ENCODE measurements around the gene TRIM42.

Gene TRIM42

GRCh38 chr3:140695361-140696061 is 17.6 kb downstream of the TRIM42 start:
- no peak overlapping the region for H3K4me3 ChIP-seq (ENCODE audit: low read depth, low read length)
- TF ChIP-seq CTCF (IDR thresholded peaks at IDR 0.05; ENCODE audit: control insufficient read depth, extremely low read depth, insufficient read depth): no peak
- no peak for DNase-seq (ENCODE audit: low read depth)

- DNase-seq (ENCODE audit: low read depth): no peak
- no peak for TF ChIP-seq CTCF (IDR thresholded peaks at IDR 0.05; ENCODE audit: control insufficient read depth, extremely low read depth, insufficient read depth)
- H3K4me3 ChIP-seq (ENCODE audit: low read depth, low read length): no peak overlapping the region
These were observed 21.8 kb downstream of the TRIM42 start for GRCh38 chr3:140699516-140700231.

- DNase-seq (ENCODE audit: low read depth): no peak
- TF ChIP-seq CTCF (IDR thresholded peaks at IDR 0.05; ENCODE audit: control insufficient read depth, extremely low read depth, insufficient read depth): no peak
- H3K4me3 ChIP-seq (ENCODE audit: low read depth, low read length): no peak overlapping the region
These were observed 24.4 kb downstream of the TRIM42 start for GRCh38 chr3:140702281-140702680.

- no peak for TF ChIP-seq CTCF (IDR thresholded peaks at IDR 0.05; ENCODE audit: control insufficient read depth, extremely low read depth, insufficient read depth)
- no peak overlapping the region for H3K4me3 ChIP-seq (ENCODE audit: low read depth, low read length)
- DNase-seq (ENCODE audit: low read depth): no peak
These were observed 25.6 kb downstream of the TRIM42 start for GRCh38 chr3:140703496-140703895.

- TF ChIP-seq CTCF (IDR thresholded peaks at IDR 0.05; ENCODE audit: control insufficient read depth, extremely low read depth, insufficient read depth): no peak
- H3K4me3 ChIP-seq (ENCODE audit: low read depth, low read length): no peak overlapping the region
- DNase-seq (ENCODE audit: low read depth): peak; percentile 65
These were observed 26.9 kb downstream of the TRIM42 start for GRCh38 chr3:140704733-140705132.

GRCh38 chr3:140705954-140706353 is 28.1 kb downstream of the TRIM42 start:
- H3K4me3 ChIP-seq (ENCODE audit: low read depth, low read length): no peak overlapping the region
- DNase-seq (ENCODE audit: low read depth): no peak
- TF ChIP-seq CTCF (IDR thresholded peaks at IDR 0.05; ENCODE audit: control insufficient read depth, extremely low read depth, insufficient read depth): no peak
